ENCODE results near the gene SLC1A5. TPM values are rescaled to one million over a fixed set of nuclear protein-coding genes. Genes with fewer than 3 reads are reported as not detected.

Gene SLC1A5
- total RNA-seq, 6 experiments from 2014 or later: 1.8 to 8.0 (median 4.4) TPM

DNA sequence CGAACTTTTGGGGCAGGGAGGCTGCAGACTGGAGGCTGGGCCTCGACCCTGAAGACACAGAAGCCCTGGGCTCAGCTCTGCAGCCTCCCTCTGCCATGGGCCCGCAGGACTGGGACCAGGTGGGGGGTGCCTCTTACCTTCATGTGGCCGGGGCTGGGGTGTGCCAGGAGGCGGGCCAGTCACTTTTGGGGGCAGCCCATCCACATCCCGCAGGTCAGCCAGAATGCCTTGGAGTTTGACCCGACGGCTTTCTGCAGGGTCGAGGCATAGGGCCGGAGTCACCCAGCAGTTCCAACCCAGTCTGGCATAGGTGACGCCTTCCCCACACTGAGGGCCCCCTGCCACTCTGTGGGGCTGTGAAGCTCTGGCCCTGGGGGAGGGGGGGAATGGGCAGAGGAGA is 60.6 kb downstream of the SLC1A5 start:
- ATAC-seq (no peak), DNase-seq (no peak)
- Histone ChIP-seq H3K4me1 (peaks cover 0 to 3% (median 0%) of the 10 kb centered on the region in 4 donors), H3K27me3 (no peaks in the 10 kb centered on the region), H3K9me3 (no peaks in the 10 kb centered on the region), H3K36me3 (peaks cover 0 to 74% (median 31%) of the 10 kb centered on the region in 4 donors), H3K4me3 (no peak overlapping the region), H3K27ac (peak overlapping the region in 1 of 3 donors; percentile 29)
- no peak for TF ChIP-seq POLR2A (IDR thresholded peaks at IDR 0.05)
- TF ChIP-seq, protein P1, sequence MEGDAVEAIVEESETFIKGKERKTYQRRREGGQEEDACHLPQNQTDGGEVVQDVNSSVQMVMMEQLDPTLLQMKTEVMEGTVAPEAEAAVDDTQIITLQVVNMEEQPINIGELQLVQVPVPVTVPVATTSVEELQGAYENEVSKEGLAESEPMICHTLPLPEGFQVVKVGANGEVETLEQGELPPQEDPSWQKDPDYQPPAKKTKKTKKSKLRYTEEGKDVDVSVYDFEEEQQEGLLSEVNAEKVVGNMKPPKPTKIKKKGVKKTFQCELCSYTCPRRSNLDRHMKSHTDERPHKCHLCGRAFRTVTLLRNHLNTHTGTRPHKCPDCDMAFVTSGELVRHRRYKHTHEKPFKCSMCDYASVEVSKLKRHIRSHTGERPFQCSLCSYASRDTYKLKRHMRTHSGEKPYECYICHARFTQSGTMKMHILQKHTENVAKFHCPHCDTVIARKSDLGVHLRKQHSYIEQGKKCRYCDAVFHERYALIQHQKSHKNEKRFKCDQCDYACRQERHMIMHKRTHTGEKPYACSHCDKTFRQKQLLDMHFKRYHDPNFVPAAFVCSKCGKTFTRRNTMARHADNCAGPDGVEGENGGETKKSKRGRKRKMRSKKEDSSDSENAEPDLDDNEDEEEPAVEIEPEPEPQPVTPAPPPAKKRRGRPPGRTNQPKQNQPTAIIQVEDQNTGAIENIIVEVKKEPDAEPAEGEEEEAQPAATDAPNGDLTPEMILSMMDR (IDR thresholded peaks at IDR 0.05): no peak
- intact Hi-C loops (cut with DNase I): no loop called here
- 90% methylated on average over 2 of the region's 11 CpGs for WGBS (ENCODE audit: insufficient coverage, low coverage, low lambda C conversion rate, missing lambda C conversion rate)

GRCh38 chr19:46726971-46727501 is 61.4 kb downstream of the SLC1A5 start:
- DNase-seq (peak in 1 of 3 donors; percentile 55), ATAC-seq (no peak)
- H3K27me3 ChIP-seq: no peaks in the 10 kb centered on the region
- no peak overlapping the region for H3K27ac ChIP-seq
- no peaks in the 10 kb centered on the region for H3K9me3 ChIP-seq
- intact Hi-C loops (cut with DNase I): no loop called here
- no peak overlapping the region for H3K4me3 ChIP-seq
- peaks cover 0 to 75% (median 33%) of the 10 kb centered on the region in 4 donors for H3K36me3 ChIP-seq
- WGBS (ENCODE audit: insufficient coverage, low coverage, low lambda C conversion rate, missing lambda C conversion rate): 82% methylated on average over 7 of the region's 14 CpGs
- peaks cover 0 to 3% (median 0%) of the 10 kb centered on the region in 4 donors for H3K4me1 ChIP-seq
- TF ChIP-seq, protein P1 (IDR thresholded peaks at IDR 0.05): no peak
- TF ChIP-seq POLR2A (IDR thresholded peaks at IDR 0.05): no peak

- Histone ChIP-seq H3K9me3 (no peaks in the 10 kb centered on the region), H3K36me3 (peaks cover 0 to 80% (median 34%) of the 10 kb centered on the region in 4 donors), H3K4me1 (peaks cover 0 to 3% (median 0%) of the 10 kb centered on the region in 4 donors), H3K4me3 (no peak overlapping the region), H3K27ac (no peak overlapping the region), H3K27me3 (no peaks in the 10 kb centered on the region)
- TF ChIP-seq, protein P1 (IDR thresholded peaks at IDR 0.05): no peak
- no peak for TF ChIP-seq POLR2A (IDR thresholded peaks at IDR 0.05)
- DNase-seq (no peak), ATAC-seq (no peak)
- WGBS (ENCODE audit: insufficient coverage, low coverage, low lambda C conversion rate, missing lambda C conversion rate): 60% methylated on average over 2 of the region's 10 CpGs
- intact Hi-C loops (cut with DNase I): no loop called here
Observed at GRCh38 chr19:46726551-46726950, 61.8 kb downstream of the SLC1A5 start.

GRCh38 chr19:46725859-46726393 is 62.5 kb downstream of the SLC1A5 start:
- Histone ChIP-seq H3K4me3 (no peak overlapping the region), H3K36me3 (peaks cover 0 to 84% (median 34%) of the 10 kb centered on the region in 4 donors), H3K27me3 (no peaks in the 10 kb centered on the region), H3K27ac (no peak overlapping the region), H3K9me3 (no peaks in the 10 kb centered on the region), H3K4me1 (peaks cover 0 to 3% (median 0%) of the 10 kb centered on the region in 4 donors)
- no peak for TF ChIP-seq POLR2A (IDR thresholded peaks at IDR 0.05)
- TF ChIP-seq, protein P1 (IDR thresholded peaks at IDR 0.05): no peak
- DNase-seq (no peak), ATAC-seq (peak in 1 of 4 donors; percentile 2)
- WGBS (ENCODE audit: insufficient coverage, low coverage, low lambda C conversion rate, missing lambda C conversion rate): 79% methylated on average over 9 of the region's 9 CpGs
- intact Hi-C loops (cut with DNase I): no loop called here
